Measurements from ENCODE around the gene TSSC4.
A peak's percentile ranks its signal among the peaks of the same experiment; 100 is the strongest.
"Not testable (repeated sequence)": the region's sequence is repeated elsewhere in the genome, so short reads cannot be mapped to it uniquely, and the experiment has no call there.

TSSC4 gene

GRCh38 chr11:2400069-2400761 is at the start of gene TSSC4:
TSSC4 (plus strand) TSS chr11:2400750; CDS start chr11:2402634, 1,884 bp downstream.
- DNase-seq (ENCODE audit: low read depth in 1 of 2, low spot score in 1 of 2), result peak; percentile 99

- DNase-seq (ENCODE audit: low read depth in 1 of 2, low spot score in 1 of 2), result no peak
Measured at GRCh38 chr11:2351701-2352100, 48.8 kb upstream of the TSSC4 start.

DNA sequence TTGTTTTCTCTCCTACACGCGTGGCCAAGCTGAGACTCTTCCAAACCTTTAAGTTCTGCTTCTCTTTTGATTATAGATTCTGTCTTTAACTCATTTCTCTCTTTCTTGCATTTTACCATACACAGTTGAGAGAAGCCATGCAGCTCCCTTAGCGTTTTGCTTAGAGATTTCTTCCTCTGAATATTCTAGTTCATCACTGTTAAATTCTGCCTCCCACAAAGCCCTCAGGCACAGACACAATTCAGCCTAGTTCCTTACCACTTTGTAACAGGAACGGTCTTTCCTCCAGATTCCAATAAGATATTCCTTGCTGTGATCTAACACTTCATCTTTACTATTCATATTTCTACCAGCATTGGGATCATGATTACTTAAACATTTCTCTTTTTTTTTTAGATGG is 48.1 kb upstream of the TSSC4 start:
- no peak for DNase-seq (ENCODE audit: low read depth in 1 of 2, low spot score in 1 of 2)

DNA sequence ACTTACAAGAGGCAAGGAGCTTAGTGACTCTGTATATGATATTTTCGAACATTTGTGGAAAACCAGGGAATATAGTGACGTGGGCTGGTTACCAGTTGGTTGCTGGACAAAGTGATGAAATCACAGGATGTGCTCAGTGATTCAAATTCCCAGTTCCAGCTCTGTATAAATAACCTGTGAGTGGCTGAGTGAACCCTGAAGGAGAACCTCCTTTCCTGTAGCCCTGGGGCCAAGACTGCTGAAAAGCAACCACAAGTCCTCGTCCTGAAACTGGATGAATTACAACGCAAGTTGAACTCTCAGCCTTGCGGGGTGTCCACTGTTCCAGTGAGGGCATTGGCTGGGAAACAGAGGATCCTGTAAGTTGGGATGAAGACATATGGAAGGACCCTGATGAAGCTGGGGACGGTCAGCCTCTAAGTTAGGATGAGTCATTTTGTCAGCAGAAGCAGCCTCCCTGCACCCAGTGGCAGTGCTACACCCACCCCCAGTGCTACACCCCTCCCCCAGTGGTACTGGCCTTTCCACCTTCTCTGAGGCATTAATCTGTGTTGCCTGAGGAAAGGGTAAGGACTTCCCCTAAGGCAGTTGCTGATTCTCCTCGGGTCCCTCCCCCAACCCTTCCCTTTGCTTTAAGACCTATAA is 45.4 kb upstream of the TSSC4 start:
- DNase-seq (ENCODE audit: low read depth in 1 of 2, low spot score in 1 of 2), result no peak

DNA sequence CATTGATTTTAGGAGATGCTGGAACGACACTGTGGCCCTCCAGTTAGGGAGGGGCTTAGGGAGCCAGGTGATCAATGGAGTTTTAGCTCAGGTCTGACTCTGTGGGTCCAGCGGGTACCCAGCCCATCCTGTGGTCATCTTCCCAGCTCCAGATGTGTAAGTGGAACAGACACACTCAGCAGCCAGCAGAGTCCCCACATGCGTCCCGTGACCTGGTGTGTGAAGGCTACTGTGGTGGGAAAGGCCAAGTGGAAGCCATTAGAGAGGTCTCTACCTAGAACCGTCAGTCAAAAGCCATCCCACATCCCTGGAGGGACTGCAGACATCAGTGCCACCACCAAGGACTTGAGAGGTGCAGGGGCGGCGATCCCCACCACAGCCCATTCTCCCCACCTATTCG is 43.3 kb upstream of the TSSC4 start:
- DNase-seq (ENCODE audit: low read depth in 1 of 2, low spot score in 1 of 2), result no peak

GRCh38 chr11:2357651-2358050 is 42.9 kb upstream of the TSSC4 start:
- DNase-seq (ENCODE audit: low read depth in 1 of 2, low spot score in 1 of 2), result not testable (repeated sequence)

- no peak for DNase-seq (ENCODE audit: low read depth in 1 of 2, low spot score in 1 of 2)
Measured at GRCh38 chr11:2358754-2359442, 41.7 kb upstream of the TSSC4 start.

- DNase-seq (ENCODE audit: low read depth in 1 of 2, low spot score in 1 of 2), result no peak
Measured at GRCh38 chr11:2359557-2359956, 41.0 kb upstream of the TSSC4 start.

- DNase-seq (ENCODE audit: low read depth in 1 of 2, low spot score in 1 of 2), result no peak
Measured at GRCh38 chr11:2360081-2360642, 40.4 kb upstream of the TSSC4 start.

DNA sequence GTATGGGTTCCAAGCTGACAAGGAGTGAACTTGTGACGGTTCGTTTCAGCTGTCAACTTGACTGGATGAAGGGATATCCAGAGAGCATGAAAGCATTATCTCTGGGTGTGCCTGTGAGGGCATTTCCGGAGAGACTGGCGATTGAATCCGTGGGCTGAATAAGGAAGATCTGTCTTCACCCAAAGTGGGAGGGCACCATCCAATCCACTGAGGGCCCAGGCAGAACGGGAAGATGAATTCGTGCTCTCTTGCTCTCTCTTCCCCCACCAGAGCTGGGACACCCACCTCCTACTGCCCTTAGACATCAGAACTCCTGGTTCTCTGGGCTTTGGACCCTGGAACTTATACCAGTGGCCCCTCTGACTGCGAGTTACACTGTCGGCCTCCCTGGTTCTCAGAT is 39.0 kb upstream of the TSSC4 start:
- no peak for DNase-seq (ENCODE audit: low read depth in 1 of 2, low spot score in 1 of 2)

- no peak for DNase-seq (ENCODE audit: low read depth in 1 of 2, low spot score in 1 of 2)
Measured at GRCh38 chr11:2362414-2362813, 38.1 kb upstream of the TSSC4 start.

DNA sequence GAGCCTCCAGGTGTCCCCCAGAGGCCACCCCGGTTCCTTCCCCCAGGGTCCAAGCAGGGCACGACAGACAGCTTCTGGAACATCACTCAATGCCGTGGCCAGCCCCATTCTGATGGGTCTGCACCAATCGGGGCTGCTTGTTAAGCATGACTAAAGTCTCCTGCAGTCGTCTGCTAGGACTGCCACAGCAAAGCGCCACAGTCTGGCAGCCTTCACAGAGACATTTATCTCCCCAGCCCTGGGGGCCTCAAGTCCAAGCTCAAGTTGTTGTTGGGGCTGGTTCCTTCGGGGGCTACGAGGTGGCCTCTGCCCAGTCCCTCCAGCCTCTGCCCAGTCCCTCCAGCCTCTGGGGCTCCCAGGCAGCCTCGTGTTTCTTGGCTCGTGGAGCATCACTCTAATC is 37.4 kb upstream of the TSSC4 start:
- DNase-seq (ENCODE audit: low read depth in 1 of 2, low spot score in 1 of 2), result no peak

GRCh38 chr11:2363577-2364370 is 36.8 kb upstream of the TSSC4 start:
- DNase-seq (ENCODE audit: low read depth in 1 of 2, low spot score in 1 of 2), result no peak

GRCh38 chr11:2364386-2364785 is 36.2 kb upstream of the TSSC4 start:
- DNase-seq (ENCODE audit: low read depth in 1 of 2, low spot score in 1 of 2), result not testable (repeated sequence)

DNA sequence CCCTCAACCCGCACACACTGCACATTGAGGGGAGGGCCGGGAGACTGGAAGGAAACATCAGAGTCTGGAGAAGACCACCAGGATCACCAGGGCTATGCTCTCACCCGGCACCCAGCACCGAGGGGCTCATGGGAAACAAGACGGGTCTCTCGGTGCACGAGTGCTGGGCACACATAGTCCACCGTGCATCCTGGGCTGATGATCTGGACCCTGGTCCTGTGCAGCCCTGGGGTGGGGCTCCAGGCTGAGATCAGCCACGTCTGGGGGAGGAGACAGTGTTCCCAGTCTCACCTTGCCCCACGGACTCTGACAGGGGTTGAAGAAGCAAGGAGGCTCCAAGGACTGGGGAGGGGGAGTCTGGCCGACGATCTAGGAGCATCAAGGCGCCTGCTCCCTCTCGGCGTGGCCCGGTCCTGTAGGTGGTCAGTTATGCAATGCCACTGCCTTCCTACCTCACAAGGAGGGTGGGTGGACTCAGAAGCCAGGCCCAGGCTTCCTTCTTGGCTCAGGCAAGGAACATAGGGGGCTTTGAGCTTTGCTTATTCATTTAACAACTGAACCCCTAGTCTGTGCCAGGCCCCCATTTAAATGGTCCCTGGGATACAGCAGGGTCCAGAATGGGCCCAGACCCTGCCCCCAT is 34.9 kb upstream of the TSSC4 start:
- no peak for DNase-seq (ENCODE audit: low read depth in 1 of 2, low spot score in 1 of 2)

DNA sequence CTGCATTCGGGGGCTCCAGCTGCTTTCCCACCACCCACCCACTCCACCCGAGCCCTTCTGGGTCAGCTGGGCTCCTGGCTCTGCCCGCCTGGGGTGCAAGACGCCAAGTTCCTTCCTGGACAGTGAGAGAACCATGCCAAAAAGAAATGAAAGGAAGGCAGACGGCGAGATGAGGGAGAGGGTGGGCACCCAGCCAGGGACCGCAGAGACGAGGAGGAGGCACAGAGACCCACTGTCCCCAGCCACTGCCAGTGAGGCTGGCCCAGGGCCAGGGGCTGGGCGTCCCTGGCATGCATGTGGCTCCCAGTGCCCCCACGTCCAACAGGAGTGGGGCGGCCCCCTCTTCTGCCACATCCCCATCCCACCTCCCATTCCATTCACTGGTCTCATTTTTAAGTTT is 34.3 kb upstream of the TSSC4 start:
- DNase-seq (ENCODE audit: low read depth in 1 of 2, low spot score in 1 of 2), result no peak

GRCh38 chr11:2366733-2367132 is 33.8 kb upstream of the TSSC4 start:
- no peak for DNase-seq (ENCODE audit: low read depth in 1 of 2, low spot score in 1 of 2)

GRCh38 chr11:2367266-2368160 is 33.0 kb upstream of the TSSC4 start:
- DNase-seq (ENCODE audit: low read depth in 1 of 2, low spot score in 1 of 2), result no peak

DNA sequence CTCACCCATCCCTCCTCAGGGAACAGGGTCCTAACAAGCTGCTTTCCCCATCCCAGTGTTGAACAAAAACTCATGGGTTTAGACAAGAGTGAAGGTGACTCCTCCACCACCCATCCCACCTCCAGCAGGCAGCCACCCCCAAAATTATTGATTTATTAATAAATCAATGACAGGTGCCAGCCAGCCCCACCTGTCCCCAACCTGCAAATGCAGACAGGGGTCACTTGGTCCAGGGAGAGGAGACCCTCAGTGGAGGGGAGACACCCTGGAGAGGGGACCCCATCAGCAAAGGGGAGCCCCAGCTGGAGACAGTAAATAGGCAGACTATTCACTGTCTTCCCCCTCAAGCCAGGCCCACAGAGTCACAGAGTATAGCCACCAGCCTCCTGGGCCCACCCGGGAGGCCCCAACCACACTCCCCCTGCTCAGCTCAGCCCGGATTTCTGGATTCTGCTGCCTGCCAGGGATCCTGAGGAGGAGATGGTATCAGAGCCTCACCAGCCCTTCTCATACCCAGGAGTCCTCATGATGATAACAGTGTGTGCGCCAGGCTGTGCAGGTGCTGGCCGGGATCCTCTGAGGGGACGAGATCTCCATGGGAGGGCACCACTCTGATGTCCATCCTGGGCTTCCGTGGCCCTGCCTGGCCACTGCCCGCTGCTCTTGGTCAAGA is 32.2 kb upstream of the TSSC4 start:
- DNase-seq (ENCODE audit: low read depth in 1 of 2, low spot score in 1 of 2), result no peak
